Retinal pigment epithelial cell (primary cell): ENCODE data around the gene CEND1.

Source experiments
- DNase-seq: peaks from one replicate; pipeline ENCODE4 v3.0.0-alpha.2; 2010; ENCODE audit warnings: low read depth
- H3K4me3 ChIP-seq: 2 replicates; pipeline ENCODE4 v1.5.1; 2011; ENCODE audit warnings: mild to moderate bottlenecking, low read length, control low read depth, moderate library complexity
- TF ChIP-seq, protein P1 (sequence below): conservative IDR thresholded peaks from 2 replicates; pipeline ENCODE4 v1.5.1; 2011; ENCODE audit warnings: low read depth, low read length, control low read depth, inconsistent platforms

CEND1 gene

DNA sequence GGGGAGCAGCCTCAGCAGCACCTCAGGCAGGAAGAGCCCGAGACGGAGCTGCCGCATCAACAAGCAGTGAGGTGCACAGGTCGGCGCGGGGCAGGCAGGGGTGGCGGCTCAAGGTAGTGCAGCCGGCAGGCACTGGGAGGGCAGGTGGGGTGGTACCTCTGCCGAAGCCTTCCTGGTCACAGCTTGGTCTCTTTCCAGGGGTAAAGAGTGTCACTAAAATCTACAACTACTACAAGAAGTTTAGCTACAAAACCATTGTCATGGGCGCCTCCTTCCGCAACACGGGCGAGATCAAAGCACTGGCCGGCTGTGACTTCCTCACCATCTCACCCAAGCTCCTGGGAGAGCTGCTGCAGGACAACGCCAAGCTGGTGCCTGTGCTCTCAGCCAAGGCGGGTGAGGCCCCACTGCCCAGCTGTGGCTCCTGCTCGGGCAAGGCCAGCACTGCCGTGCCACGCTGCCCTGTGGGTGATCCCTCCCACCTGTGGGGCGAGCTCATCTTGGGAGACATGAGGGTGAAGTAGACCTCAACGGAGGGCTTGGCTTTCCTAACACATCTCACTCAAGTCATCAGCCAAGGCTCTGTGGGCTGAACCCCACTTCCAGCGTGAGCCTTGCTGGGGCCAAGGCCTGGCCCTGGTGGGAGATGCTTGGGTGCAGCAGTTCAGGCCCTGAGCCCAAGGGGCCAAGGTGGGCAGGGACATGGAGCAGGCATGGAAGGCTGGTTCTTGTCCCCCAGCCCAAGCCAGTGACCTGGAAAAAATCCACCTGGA lies 26.2 kb downstream of the CEND1 start:
- DNase-seq = no peak
- TF ChIP-seq, protein P1, sequence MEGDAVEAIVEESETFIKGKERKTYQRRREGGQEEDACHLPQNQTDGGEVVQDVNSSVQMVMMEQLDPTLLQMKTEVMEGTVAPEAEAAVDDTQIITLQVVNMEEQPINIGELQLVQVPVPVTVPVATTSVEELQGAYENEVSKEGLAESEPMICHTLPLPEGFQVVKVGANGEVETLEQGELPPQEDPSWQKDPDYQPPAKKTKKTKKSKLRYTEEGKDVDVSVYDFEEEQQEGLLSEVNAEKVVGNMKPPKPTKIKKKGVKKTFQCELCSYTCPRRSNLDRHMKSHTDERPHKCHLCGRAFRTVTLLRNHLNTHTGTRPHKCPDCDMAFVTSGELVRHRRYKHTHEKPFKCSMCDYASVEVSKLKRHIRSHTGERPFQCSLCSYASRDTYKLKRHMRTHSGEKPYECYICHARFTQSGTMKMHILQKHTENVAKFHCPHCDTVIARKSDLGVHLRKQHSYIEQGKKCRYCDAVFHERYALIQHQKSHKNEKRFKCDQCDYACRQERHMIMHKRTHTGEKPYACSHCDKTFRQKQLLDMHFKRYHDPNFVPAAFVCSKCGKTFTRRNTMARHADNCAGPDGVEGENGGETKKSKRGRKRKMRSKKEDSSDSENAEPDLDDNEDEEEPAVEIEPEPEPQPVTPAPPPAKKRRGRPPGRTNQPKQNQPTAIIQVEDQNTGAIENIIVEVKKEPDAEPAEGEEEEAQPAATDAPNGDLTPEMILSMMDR = no peak
- no peak overlapping the region for H3K4me3 ChIP-seq

DNA sequence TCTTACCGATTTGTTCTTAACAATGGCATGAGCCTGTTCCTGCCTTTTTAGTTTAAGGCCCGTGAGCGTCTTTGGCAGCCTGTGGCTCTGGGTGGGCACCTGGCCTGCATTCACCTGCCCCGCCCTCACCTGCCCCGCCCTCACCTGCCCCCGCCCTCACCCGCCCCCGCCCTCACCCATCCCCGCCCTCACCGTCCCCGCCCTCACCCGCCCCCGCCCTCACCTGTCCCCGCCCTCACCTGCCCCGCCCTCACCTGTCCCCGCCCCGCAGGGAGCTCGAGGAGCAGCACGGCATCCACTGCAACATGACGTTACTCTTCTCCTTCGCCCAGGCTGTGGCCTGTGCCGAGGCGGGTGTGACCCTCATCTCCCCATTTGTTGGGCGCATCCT lies 26.8 kb downstream of the CEND1 start:
- DNase-seq = no peak
- TF ChIP-seq, protein P1 = no peak
- no peak overlapping the region for H3K4me3 ChIP-seq

DNA sequence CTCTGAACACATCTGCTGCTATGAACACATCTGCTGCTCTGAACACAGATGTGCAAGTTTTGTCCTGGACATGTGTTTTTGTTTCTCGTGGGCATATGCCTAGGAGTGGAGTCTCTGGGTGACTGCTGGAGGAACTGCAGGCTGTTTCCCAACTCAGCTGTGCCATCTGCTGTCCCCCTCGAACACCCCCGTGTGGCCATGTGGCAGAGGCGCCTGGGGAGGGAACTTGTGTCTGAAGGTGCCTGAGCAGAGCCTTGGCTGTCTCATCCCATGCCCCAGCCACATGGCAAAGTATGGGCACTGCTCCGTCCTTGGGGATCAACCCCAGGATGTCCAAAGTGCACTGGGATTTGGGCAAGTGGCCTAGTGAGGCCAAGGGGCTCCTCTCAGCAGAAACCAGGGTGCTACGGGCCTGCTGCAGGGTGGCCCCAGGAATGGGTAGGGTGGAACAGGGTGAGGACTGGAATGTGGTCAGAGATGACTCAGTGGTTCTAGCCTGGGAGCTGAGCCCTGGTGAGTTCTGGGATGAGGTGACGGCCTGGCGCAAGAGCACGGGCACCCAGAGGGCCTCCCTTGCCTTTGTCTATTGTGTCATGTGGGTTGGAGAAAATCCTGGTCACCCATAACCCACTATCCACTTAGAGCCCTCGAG lies 27.3 kb downstream of the CEND1 start:
- DNase-seq = no peak
- TF ChIP-seq, protein P1 = peak; percentile 30
- H3K4me3 ChIP-seq = no peak overlapping the region

DNA sequence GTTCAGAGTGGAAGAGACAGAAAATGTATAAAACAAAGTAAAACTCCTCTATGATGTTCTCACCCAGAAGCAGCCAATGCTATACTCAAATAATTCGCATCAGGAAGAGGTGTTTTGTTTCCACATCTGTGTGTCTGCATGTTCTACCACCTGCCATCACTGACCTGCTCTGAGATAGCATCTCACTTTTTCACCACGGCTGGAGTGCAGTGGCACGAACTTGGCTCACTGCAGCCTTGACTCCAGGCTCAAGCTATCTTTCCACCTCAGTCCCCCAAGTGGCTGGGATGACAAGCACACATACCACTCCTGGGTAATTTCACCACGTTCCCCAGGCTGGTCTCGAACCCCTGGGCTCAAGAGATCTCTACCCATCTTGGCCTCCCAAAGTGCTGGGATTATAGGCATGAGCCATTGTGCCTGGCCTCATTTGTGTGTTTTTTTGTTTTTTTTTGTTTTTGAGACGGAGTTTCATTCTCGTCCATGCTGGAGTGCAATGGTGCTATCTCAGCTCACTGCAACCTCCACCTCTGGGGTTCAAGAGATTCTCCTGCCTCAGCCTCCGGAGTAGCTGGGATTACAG lies 28.3 kb downstream of the CEND1 start:
- H3K4me3 ChIP-seq = no peak overlapping the region
- TF ChIP-seq, protein P1 = no peak
- no peak for DNase-seq

DNA sequence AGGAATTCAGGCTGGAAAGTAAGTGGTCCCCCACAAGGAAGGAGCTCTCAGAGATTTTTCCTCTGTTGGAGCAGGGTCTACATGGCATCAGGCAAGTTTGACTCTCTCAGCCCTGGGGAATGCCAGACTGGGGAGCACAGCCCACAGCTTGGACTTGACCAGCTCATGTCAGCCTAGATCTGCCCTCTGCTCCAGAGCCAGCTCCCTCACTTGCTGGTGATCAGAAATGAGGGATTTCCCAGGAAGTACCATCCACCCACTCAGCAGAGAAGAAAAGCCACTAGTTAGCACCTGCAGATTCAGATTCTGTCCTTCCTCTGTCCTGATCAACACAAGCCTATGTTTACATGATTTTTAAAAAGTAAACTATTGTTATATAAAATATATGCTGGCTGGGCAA lies 29.7 kb downstream of the CEND1 start:
- DNase-seq = no peak
- TF ChIP-seq, protein P1 = no peak
- no peak overlapping the region for H3K4me3 ChIP-seq

DNA sequence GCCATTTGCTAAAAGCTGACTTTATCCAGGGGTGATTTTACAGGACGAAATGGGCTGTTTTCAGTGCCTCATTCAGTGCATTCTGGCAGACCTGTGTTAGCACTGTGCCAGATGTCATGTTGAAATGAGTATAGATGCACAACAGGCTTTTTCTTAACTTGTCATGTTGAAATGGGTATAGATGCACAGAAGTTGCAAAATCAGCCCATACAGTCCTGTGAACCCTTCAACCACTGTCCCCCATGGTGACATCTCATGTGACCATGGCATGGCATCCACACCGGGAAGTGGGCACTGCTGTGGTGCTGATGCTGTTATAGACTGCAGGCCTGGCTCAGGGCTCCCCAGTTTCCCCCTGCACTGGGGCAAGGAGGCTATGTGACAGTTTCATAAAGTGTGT lies 40.2 kb downstream of the CEND1 start:
- no peak for DNase-seq
- TF ChIP-seq, protein P1 = no peak
- H3K4me3 ChIP-seq = no peak overlapping the region
